Measurements from ENCODE around the gene CRYBG1.
"Not testable (repeated sequence)": the region's sequence is repeated elsewhere in the genome, so short reads cannot be mapped to it uniquely, and the experiment has no call there.

DNA sequence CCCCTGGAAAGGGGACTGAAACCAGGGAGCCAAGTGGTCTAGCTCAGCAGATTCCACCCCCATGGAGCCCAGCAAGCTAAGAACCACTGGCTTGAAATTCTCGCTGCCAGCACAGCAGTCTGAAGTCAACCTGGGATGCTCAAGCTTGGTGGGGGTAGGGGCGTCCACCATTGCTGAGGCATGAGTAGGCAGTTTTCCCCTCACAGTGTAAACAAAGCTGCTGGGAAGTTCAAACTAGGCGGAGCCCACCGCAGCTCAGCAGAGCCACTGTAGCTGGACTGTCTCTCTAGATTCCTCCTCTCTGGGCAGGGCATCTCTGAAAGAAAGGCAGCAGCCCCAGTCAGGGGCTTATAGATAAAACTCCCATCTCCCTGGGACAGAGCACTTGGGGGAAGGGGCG is 44.5 kb downstream of the CRYBG1 start:
- TF ChIP-seq POLR2A (IDR thresholded peaks at IDR 0.05; ENCODE audit: low read depth, low read length); CHD1 (IDR thresholded peaks at IDR 0.05; ENCODE audit: low read depth, low read length); RCOR1 (IDR thresholded peaks at IDR 0.05; ENCODE audit: insufficient replicate concordance, low read length); SMC3 (IDR thresholded peaks at IDR 0.05; ENCODE audit: low read depth, low read length); CEBPB (IDR thresholded peaks at IDR 0.05; ENCODE audit: low read depth, low read length); MXI1 (IDR thresholded peaks at IDR 0.05; ENCODE audit: borderline replicate concordance, low read depth, low read length); RAD21 (IDR thresholded peaks at IDR 0.05; ENCODE audit: low read length); FOS (IDR thresholded peaks at IDR 0.05; ENCODE audit: low read depth, low read length); RFX5 (IDR thresholded peaks at IDR 0.05; ENCODE audit: low read depth, low read length): not testable (repeated sequence)
- TF ChIP-seq, protein P1, sequence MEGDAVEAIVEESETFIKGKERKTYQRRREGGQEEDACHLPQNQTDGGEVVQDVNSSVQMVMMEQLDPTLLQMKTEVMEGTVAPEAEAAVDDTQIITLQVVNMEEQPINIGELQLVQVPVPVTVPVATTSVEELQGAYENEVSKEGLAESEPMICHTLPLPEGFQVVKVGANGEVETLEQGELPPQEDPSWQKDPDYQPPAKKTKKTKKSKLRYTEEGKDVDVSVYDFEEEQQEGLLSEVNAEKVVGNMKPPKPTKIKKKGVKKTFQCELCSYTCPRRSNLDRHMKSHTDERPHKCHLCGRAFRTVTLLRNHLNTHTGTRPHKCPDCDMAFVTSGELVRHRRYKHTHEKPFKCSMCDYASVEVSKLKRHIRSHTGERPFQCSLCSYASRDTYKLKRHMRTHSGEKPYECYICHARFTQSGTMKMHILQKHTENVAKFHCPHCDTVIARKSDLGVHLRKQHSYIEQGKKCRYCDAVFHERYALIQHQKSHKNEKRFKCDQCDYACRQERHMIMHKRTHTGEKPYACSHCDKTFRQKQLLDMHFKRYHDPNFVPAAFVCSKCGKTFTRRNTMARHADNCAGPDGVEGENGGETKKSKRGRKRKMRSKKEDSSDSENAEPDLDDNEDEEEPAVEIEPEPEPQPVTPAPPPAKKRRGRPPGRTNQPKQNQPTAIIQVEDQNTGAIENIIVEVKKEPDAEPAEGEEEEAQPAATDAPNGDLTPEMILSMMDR (conservative IDR thresholded peaks at IDR 0.05; ENCODE audit: low read depth, low read length) = not testable (repeated sequence)
- TF ChIP-seq, protein P2, sequence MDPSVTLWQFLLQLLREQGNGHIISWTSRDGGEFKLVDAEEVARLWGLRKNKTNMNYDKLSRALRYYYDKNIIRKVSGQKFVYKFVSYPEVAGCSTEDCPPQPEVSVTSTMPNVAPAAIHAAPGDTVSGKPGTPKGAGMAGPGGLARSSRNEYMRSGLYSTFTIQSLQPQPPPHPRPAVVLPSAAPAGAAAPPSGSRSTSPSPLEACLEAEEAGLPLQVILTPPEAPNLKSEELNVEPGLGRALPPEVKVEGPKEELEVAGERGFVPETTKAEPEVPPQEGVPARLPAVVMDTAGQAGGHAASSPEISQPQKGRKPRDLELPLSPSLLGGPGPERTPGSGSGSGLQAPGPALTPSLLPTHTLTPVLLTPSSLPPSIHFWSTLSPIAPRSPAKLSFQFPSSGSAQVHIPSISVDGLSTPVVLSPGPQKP (IDR thresholded peaks at IDR 0.05; ENCODE audit: borderline replicate concordance, low read depth, low read length) = not testable (repeated sequence)
- TF ChIP-seq, protein P3, sequence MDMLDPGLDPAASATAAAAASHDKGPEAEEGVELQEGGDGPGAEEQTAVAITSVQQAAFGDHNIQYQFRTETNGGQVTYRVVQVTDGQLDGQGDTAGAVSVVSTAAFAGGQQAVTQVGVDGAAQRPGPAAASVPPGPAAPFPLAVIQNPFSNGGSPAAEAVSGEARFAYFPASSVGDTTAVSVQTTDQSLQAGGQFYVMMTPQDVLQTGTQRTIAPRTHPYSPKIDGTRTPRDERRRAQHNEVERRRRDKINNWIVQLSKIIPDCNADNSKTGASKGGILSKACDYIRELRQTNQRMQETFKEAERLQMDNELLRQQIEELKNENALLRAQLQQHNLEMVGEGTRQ (IDR thresholded peaks at IDR 0.05; ENCODE audit: low read depth, low read length) = not testable (repeated sequence)

All from IMR-90 (cell line).